ENCODE results near the gene STIMATE.

GRCh38 chr3:52887166-52887565 lies 10.2 kb downstream of the STIMATE start:
- TF ChIP-seq GATA3 (IDR thresholded peaks at IDR 0.05; ENCODE audit: low read depth, low read length) (no peak), GATA2 (IDR thresholded peaks at IDR 0.05; ENCODE audit: low read depth, low read length) (no peak)
